GM12872 (cell line): ENCODE measurements around the gene KIF4A.

Source experiments
- TF ChIP-seq, protein P1 (sequence below): IDR thresholded peaks from 3 replicates; pipeline ENCODE4 v1.5.1; 2011; ENCODE audit warnings: low read depth, mild to moderate bottlenecking, low read length, moderate library complexity; ENCODE audit not compliant: insufficient read depth

KIF4A gene

DNA sequence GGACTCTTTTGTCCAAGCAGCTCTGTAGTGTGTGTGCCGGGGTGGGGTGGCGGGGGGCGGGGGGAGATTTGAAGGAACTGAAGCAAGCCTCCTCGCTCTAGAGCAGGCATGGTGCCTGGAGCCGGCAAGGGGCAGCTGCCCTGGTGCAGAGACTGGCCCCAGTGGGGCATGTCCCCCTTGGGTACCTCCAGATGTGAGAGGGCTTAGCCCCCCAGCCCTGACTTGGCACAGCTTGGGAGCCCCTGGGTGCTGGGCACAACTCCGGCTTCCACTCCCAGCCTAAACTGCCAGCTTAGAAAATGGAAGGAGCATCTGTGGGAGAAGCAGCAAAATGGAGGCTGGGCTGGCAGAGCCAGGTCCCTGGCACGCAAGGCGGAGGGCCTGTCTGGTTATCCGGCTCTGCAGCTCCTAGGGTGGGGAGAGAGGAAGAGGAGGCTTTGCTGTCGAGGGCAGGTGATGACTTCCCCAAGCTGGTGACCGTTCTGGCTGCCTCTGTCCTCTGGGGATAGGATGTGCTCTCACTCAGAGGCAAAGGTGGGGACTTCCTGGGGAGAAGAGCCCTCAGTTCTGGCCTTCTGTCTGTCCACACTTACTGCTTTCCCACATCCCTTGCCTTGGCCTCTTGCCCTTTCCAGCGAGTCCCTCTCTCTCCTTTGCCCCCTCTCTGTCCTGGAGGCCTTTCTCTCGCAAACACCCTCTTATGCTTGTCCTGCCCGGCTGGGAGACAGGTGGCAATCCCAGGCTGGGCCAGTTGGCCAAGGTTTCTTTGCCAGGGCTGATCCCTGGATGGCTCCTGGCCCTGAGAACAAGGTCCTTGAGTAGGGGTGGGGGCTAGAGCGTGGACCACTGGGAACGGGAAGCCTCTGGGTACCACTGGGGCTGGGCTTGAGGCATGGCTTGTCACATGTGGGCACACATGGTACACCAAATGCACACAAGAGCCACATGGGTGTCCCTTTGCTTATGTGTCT is 156.8 kb downstream of the KIF4A start:
- TF ChIP-seq, protein P1, sequence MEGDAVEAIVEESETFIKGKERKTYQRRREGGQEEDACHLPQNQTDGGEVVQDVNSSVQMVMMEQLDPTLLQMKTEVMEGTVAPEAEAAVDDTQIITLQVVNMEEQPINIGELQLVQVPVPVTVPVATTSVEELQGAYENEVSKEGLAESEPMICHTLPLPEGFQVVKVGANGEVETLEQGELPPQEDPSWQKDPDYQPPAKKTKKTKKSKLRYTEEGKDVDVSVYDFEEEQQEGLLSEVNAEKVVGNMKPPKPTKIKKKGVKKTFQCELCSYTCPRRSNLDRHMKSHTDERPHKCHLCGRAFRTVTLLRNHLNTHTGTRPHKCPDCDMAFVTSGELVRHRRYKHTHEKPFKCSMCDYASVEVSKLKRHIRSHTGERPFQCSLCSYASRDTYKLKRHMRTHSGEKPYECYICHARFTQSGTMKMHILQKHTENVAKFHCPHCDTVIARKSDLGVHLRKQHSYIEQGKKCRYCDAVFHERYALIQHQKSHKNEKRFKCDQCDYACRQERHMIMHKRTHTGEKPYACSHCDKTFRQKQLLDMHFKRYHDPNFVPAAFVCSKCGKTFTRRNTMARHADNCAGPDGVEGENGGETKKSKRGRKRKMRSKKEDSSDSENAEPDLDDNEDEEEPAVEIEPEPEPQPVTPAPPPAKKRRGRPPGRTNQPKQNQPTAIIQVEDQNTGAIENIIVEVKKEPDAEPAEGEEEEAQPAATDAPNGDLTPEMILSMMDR: no peak

DNA sequence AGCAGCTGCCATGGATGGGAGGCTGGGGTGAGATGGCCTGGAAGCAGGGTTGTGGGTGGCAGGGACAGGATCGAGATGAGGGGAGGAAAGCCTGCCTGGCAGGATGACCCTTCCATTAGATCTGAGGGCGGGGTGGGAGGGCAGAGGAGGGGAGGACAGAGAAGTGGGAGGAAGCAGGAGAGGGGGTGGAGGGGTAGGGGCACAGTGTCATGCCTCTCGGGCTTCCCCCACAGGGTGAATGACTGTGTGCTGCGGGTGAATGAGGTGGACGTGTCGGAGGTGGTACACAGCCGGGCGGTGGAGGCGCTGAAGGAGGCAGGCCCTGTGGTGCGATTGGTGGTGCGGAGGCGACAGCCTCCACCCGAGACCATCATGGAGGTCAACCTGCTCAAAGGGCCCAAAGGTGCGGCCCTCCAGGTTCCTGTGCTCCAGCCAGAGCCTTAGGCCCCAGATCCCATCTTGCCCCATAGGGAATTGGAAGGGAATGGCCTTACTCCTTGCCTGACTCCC is 159.6 kb downstream of the KIF4A start:
- TF ChIP-seq, protein P1: no peak

DNA sequence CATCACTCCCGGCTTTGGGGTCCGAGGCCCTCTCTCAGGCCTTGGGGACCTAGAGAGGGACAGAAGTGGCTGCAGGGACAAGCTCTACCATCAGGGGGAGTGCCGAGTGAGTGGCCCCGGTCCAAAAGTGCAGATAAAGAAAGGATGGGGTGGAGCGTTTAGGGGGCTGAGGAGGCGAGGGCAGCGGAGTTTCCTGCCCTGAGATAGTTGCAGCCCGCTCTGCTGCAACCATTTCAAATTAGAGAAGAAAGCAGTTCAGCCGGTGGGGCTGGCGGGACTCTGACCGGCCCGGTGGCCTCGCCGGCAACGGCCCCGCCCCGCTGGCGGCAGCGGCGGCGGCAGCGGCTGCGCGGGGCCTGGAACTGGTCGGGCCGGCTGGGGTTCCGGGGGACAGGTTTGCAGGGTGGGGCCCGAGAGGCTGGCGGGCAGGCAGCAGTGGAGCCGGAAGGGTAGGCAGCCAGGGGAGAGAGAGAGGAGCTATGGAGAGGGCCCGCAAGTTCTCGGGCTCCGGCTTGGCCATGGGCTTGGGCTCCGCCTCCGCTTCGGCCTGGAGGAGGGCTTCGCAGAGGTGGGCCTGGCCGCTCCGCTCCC is 162.3 kb downstream of the KIF4A start:
- TF ChIP-seq, protein P1: peak; percentile 72

DNA sequence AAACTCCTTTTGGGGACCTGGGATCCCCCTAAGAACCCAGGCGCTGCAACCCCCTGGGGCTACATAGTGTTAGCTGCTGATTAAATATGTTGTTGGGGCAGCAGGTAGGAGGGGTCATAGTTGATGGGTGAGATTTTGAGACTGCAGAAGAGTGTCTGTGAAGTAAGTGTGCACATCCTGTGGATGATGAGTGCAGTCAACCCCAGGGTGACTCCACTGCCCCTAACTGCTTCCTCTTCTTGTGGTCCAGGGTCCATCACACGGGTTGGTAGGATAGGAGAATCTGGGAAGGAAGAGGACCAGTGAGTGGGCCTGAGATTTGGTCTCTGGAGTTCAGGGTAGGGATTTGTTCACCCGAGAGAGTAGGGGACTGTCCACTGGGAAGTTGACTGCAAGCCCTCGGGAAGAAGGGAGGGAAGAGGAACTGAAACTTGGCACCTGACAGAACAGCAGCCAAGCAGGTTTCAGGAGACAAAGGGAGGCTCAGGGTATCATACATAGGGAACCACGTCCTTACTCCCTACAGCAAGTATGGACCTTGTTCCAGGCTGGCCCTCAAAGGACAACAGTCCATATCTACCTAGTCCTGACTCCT is 163.2 kb downstream of the KIF4A start:
- TF ChIP-seq, protein P1: no peak

DNA sequence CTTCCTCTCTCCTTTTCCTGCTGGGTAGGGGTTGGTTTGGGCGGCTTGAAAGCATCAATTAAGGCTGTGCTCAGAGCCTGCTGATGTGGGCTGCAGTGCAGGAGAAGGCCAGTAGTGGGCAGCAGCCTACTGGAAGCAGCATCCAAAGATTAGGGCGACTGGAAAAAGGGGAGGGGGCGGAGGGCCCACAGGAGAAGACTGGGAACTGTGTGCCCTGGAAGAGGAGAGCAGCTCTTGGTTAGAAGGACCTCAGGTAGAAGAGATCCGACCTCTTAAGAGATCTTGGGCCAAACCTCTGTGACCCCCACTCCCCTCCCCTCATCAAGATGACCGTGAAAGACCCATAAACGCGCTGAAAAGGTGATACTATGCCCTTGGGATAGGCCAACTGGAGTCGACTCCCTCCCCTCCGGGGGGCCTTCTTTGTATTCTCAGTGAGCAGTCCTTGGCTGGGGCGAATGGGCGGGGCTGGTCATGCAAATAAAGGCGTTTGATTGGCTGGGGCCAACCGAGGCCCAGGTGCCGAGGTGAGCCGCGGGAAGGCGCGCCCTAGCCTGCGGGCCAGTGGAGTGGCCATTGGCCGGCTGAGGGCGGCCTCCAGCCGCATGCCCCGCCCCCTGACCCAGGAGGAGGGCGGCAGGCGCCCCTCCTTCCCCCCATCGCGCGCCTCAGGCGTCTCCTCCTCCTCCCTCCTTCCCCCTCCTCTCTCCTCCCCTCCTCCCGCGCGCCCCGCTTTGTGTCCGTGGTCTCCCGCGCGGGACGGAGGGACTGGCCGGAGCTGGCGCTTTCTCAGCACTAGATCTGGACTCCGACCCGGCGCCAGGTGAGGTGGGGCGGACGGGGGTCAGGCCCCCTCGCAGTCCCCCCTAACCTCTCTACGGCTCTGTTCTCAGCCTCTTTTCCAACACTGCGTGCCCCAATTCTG is 164.8 kb downstream of the KIF4A start:
- TF ChIP-seq, protein P1: peak; percentile 81

DNA sequence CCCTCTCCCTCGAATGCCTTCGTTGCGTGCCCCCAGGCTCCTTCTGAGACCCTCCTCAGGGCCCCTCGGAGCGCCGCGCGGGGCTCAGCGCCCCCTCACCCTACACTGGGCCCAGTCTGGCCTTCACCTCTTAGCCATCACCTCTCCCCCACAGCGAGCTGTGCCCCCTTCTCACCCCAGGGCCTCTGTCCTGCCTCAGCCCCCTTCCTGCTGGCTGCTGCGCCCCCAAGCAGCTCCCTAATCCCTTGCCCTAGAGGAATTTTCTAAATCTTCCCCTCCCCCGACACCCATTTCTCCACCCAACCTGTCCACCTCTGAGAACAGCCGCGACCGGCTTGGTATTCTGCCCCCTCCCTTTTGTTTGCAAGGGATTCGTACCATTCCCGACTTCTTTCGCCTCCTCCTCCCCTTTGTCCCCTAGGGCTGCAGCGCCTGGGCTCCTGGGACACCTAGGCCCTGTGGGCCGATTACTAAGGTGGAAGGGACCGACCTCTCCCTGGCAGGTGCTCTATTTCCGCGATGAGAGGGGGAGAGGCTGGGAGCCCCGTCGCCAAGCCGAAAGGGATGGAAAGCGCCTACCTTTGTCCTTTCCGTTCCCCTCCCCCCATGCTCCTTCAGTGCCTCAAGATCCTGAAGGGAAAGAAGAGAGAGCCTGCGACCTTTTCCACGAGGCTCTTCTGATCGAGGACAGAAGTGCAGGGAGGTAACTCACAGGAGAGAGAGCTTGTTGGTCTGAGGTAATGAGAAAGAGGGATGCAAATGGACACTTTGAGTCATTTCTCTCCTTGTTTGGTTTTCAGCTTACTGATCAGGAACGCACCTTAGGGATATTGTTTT is 165.7 kb downstream of the KIF4A start:
- TF ChIP-seq, protein P1: no peak
